CD4-positive, alpha-beta memory T cell (primary cell): ENCODE results near the gene FAM219B. TPM values are rescaled to one million over a fixed set of nuclear protein-coding genes. Genes with fewer than 3 reads are reported as not detected.

Source experiments
- CTCF ChIA-PET: fragments of 350-600 bp; sonication (Branson Sonifier 250); formaldehyde crosslinking; loops from one replicate; lab custom pipeline; 2021; ENCODE audit warnings: inconsistent platforms; ENCODE audit not compliant: partially characterized antibody; lab: Charles Lee
- POLR2A ChIA-PET: fragments of 350-600 bp; sonication (Branson Sonifier 250); formaldehyde crosslinking; loops from one replicate; lab custom pipeline; 2021; ENCODE audit not compliant: partially characterized antibody; lab: Charles Lee
- DNase-seq, 5 donors: peaks; one replicate each; pipeline versions ENCODE4 v3.0.0 to v3.0.0-alpha.2; 2020 to 2022; ENCODE audit warnings: mixed read lengths in 1 of 5
- H3K27ac ChIP-seq: one replicate; pipeline ENCODE4 v1.7.0; 2013; ENCODE audit warnings: low read depth, low read length
- H3K27me3 ChIP-seq: 2 replicates; pipeline ENCODE4 v1.7.0; 2013; ENCODE audit warnings: mild to moderate bottlenecking, low read length, moderate library complexity; ENCODE audit not compliant: insufficient read depth
- H3K36me3 ChIP-seq: 2 replicates; pipeline ENCODE4 v1.7.0; 2013; ENCODE audit warnings: mild to moderate bottlenecking, low read length, moderate library complexity; ENCODE audit not compliant: insufficient read depth
- H3K4me1 ChIP-seq: 2 replicates; pipeline ENCODE4 v1.7.0; 2013; ENCODE audit warnings: mild to moderate bottlenecking, low read length, moderate library complexity; ENCODE audit not compliant: insufficient read depth
- H3K4me3 ChIP-seq, 2 donors: one replicate each; pipeline ENCODE4 v1.7.0; 2013; ENCODE audit warnings: low read length in 2 of 2, mild to moderate bottlenecking in 1 of 2
- H3K9me3 ChIP-seq, 2 donors: one replicate each; pipeline ENCODE4 v1.7.0; 2013; ENCODE audit warnings: low read length in 2 of 2, control low read depth in 1 of 2; ENCODE audit not compliant: control insufficient read depth in 1 of 2
- H3K27ac Mint-ChIP-seq, 7 donors: one replicate each; pipeline ENCODE4 v1.8.0; 2020 to 2021; ENCODE audit warnings: mixed read lengths in 7 of 7, mild to moderate bottlenecking in 6 of 7, inconsistent platforms in 3 of 7, moderate library complexity in 3 of 7
- H3K27me3 Mint-ChIP-seq, 2 donors: one replicate each; pipeline ENCODE4 v1.8.0; 2020 to 2021; ENCODE audit warnings: mixed read lengths in 2 of 2
- H3K36me3 Mint-ChIP-seq, 2 donors: one replicate each; pipeline ENCODE4 v1.8.0; 2020 to 2021; ENCODE audit warnings: mixed read lengths in 2 of 2, inconsistent platforms in 1 of 2, mild to moderate bottlenecking in 1 of 2
- H3K4me1 Mint-ChIP-seq, 4 donors: one replicate each; pipeline ENCODE4 v1.8.0; 2020 to 2021; ENCODE audit warnings: mixed read lengths in 4 of 4, mild to moderate bottlenecking in 1 of 4
- H3K4me3 Mint-ChIP-seq, 8 donors: one replicate each; pipeline ENCODE4 v1.8.0; 2020 to 2021; ENCODE audit warnings: mixed read lengths in 8 of 8, mild to moderate bottlenecking in 7 of 8, moderate library complexity in 6 of 8, inconsistent platforms in 3 of 8
- H3K9me3 Mint-ChIP-seq, 8 donors: one replicate each; pipeline ENCODE4 v1.8.0; 2020 to 2021; ENCODE audit warnings: mixed read lengths in 8 of 8, mild to moderate bottlenecking in 5 of 8, inconsistent platforms in 3 of 8, moderate library complexity in 1 of 8
- intact Hi-C: fragments of 100-400 bp; cut with micrococcal nuclease; formaldehyde crosslinking; loops from one replicate; pipeline ENCODE4 v1.15.1; 2023
- polyA plus RNA-seq, 2 donors: library from polyadenylated mRNA; unstranded; fragments of 300-500 nt; fragmentation: Illumina TruSeq; gene quantifications; one replicate each; pipeline ENCODE4 v1.2.3, GENCODE V29; 2021
- total RNA-seq, 2 experiments: library from RNA; stranded (reverse); gene quantifications; one replicate each; pipeline ENCODE4 v1.2.3, GENCODE V29; 2021

The FAM219B gene
- total and polyA plus RNA-seq, 4 experiments from 2014 or later, result 17.4 to 117 (median 63.6) TPM

DNA sequence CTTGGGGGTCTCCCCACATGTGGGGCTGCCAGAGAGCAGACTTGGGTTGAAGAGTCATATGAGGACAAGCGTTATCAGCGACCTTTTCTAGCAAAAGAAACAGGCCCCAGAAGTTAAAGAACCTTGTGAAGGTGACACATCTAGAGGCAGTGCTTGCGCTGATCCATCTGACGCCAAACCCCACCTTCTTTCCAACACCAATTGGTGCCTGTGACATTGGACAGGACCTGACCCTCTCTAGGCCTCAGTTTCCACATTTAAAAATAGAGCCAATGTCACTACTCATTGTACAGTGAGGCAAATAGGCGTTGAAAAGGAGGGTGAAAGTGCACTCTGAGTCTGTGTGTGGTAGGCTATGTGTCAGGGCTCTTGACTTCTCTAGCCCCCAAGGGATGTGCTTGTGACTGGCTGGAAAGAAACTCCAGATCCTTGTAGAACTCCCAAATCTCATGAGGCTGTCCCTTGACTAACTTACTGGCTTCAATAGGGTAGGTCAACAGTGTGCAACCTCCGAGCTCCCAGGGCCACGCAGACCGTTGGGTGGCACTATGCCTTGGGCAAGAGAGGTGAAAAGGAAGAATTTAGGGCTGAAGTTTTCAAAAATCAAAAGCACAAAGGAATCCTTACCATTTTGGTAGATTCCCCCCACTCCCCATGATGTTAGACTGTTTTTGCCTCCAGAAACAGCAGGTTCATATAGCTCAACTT is 666 bp upstream of the FAM219B start:
- Histone ChIP-seq H3K9me3 (no peaks in the 10 kb centered on the region), H3K4me1 (peaks cover 26% of the 10 kb centered on the region), H3K27me3 (no peaks in the 10 kb centered on the region), H3K36me3 (peaks cover 15% of the 10 kb centered on the region), H3K27ac (peak overlapping the region; percentile 83), H3K4me3 (peak overlapping the region; percentile 61 to 94)
- Mint-ChIP-seq H3K27ac (peak overlapping the region; percentile 92 to 99 (median 98)), H3K36me3 (peaks cover 12 to 39% of the 10 kb centered on the region in 2 donors), H3K4me1 (peaks cover 21 to 44% (median 32%) of the 10 kb centered on the region in 4 donors), H3K4me3 (peak overlapping the region; percentile 96 to 100 (median 99)), H3K9me3 (no peaks in the 10 kb centered on the region), H3K27me3 (no peaks in the 10 kb centered on the region)
- intact Hi-C loops, result loop anchor here (5.0 kb wide), 1 partner anchor 45 kb away; no protein-coding TSS in a partner anchor
- no peak for DNase-seq
- POLR2A ChIA-PET, result interaction anchor here (0.8 to 10.8 kb wide), 19 partner anchors 11 to 292 kb away, joined by 3 to 155 read pairs (median 7); partner anchors contain the start of genes CLK3, COX5A, MPI and SCAMP2
- CTCF ChIA-PET, result interaction anchor here (0.6 to 10.4 kb wide), 19 partner anchors 10 to 137 kb away, joined by 3 to 136 read pairs (median 4); partner anchors contain the start of gene ULK3

DNA sequence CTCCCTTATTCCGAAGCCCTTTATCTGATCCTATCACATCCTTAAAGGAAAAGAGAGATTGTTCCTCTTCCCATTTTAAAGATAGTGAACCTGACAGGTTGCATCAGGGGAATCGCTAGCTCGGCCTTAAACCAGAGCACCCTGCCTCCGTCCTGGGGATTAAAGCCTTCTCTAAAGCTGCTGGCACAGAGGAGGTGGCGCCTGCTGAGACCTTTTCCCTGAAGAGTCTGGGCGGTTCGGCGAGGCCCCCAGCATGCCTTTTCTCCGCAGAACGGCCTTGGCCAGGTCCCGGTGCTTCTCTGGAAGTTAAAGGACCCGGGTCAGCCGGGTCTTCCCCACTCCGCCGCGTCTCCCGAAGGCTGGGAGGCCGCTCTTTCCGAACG is 593 bp downstream of the FAM219B start:
- H3K36me3 ChIP-seq, result peaks cover 26% of the 10 kb centered on the region
- POLR2A ChIA-PET, result interaction anchor here (0.6 to 10.8 kb wide), 30 partner anchors 12 to 546 kb away, joined by 3 to 155 read pairs (median 4); partner anchors contain the start of genes COX5A, CPLX3, CSK and MPI
- H3K9me3 ChIP-seq, result no peaks in the 10 kb centered on the region
- H3K4me1 Mint-ChIP-seq, result peaks cover 27 to 56% (median 43%) of the 10 kb centered on the region in 4 donors
- H3K27ac ChIP-seq, result peak overlapping the region; percentile 83
- CTCF ChIA-PET, result interaction anchor here (0.9 to 10.4 kb wide), 16 partner anchors 9 to 272 kb away, joined by 3 to 136 read pairs (median 5); partner anchors contain the start of gene ULK3
- intact Hi-C loops, result loop anchor here (1.0 to 5.0 kb wide), 5 partner anchors 16 to 61 kb away; partner anchors contain the start of genes COX5A, MPI and SCAMP2
- peaks cover 38% of the 10 kb centered on the region for H3K4me1 ChIP-seq
- peak overlapping the region; percentile 83 to 100 (median 98) for H3K4me3 Mint-ChIP-seq
- H3K27me3 Mint-ChIP-seq, result no peaks in the 10 kb centered on the region
- H3K9me3 Mint-ChIP-seq, result no peaks in the 10 kb centered on the region
- peak in 2 of 5 donors; percentile 21 to 23 for DNase-seq
- H3K36me3 Mint-ChIP-seq, result peaks cover 10 to 42% of the 10 kb centered on the region in 2 donors
- peak overlapping the region; percentile 61 to 94 for H3K4me3 ChIP-seq
- no peaks in the 10 kb centered on the region for H3K27me3 ChIP-seq
- H3K27ac Mint-ChIP-seq, result peak overlapping the region; percentile 90 to 94 (median 92)

DNA sequence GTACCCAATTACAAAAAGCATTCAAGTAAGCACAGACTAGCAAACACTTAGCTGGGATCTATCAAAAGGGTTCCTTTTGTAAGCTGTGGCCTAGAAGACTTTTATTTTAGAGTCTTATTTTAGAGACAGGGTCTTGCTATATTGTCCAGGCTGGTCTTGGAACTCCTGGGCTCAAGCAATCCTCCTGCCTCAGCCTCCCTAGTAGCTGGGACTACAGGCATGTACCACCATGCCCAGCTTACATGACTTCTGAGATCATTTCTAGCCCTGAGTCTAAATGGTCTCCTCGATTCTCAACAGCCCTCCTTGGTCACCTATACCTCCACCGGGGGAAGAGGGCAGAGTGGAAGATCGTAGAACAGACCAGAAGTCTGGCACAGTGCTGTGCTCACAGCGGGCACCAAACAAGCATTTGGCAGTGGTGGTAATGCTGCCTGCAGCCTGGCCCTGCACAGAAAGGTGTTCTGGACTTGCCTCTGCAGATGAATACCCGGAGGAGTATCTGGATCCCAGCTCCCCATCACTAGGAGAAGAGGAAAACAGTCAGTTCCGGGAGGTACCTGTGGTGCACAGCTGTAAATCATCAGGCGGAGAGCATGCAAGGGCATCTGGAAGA is 2.4 kb downstream of the FAM219B start:
- peak overlapping the region in 4 of 7 donors; percentile 68 to 93 (median 82) for H3K27ac Mint-ChIP-seq
- DNase-seq, result no peak
- Histone ChIP-seq H3K9me3 (no peaks in the 10 kb centered on the region), H3K27me3 (no peaks in the 10 kb centered on the region), H3K4me3 (no peak overlapping the region), H3K27ac (no peak overlapping the region), H3K4me1 (peaks cover 48% of the 10 kb centered on the region), H3K36me3 (peaks cover 39% of the 10 kb centered on the region)
- H3K27me3 Mint-ChIP-seq, result no peaks in the 10 kb centered on the region
- no peaks in the 10 kb centered on the region for H3K9me3 Mint-ChIP-seq
- peaks cover 30 to 62% (median 50%) of the 10 kb centered on the region in 4 donors for H3K4me1 Mint-ChIP-seq
- H3K36me3 Mint-ChIP-seq, result peaks cover 16 to 50% of the 10 kb centered on the region in 2 donors
- H3K4me3 Mint-ChIP-seq, result peak overlapping the region in 7 of 8 donors; percentile 23 to 99 (median 89)
- intact Hi-C loops, result no loop called here
- CTCF ChIA-PET, result interaction anchor here (0.6 to 10.4 kb wide), 15 partner anchors 11 to 265 kb away, joined by 3 to 136 read pairs (median 4); partner anchors contain the start of genes MPI, SCAMP2 and ULK3
- POLR2A ChIA-PET, result interaction anchor here (0.8 to 10.8 kb wide), 7 partner anchors 9 to 124 kb away, joined by 3 to 155 read pairs (median 3); partner anchors contain the start of genes COX5A, MPI and ULK3

DNA sequence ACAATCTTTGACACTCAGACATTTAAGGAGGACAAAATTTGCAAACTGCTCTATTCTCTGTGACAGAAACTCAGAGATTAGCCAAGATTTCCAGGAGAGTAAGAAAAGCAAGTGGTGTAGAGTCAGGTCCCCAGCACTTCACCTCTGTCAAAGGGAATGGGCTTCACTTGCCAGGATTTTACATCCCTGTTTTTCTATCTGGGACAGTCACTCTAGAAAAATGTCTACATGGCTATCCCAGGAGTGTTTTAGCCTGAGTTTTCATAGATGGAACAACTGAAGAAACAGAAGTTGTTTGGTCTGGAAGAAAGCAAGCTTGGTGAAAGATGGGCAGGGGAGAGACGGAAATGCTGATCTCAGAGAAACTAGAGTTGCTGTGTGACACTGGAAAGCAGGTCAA is 3.0 kb downstream of the FAM219B start:
- Mint-ChIP-seq H3K27me3 (no peaks in the 10 kb centered on the region), H3K4me3 (peak overlapping the region in 1 of 8 donors; percentile 23), H3K9me3 (no peaks in the 10 kb centered on the region), H3K27ac (peak overlapping the region in 6 of 7 donors; percentile 47 to 93 (median 70)), H3K36me3 (peaks cover 16 to 56% of the 10 kb centered on the region in 2 donors), H3K4me1 (peaks cover 30 to 59% (median 50%) of the 10 kb centered on the region in 4 donors)
- Histone ChIP-seq H3K36me3 (peaks cover 39% of the 10 kb centered on the region), H3K9me3 (no peaks in the 10 kb centered on the region), H3K4me1 (peaks cover 48% of the 10 kb centered on the region), H3K27me3 (no peaks in the 10 kb centered on the region), H3K4me3 (no peak overlapping the region), H3K27ac (no peak overlapping the region)
- intact Hi-C loops, result no loop called here
- no peak for DNase-seq
- ChIA-PET CTCF (interaction anchor here (0.7 to 10.4 kb wide), 16 partner anchors 10 to 268 kb away, joined by 3 to 136 read pairs (median 6); partner anchors contain the start of genes CSK, SCAMP2 and ULK3), POLR2A (interaction anchor here (0.8 to 10.8 kb wide), 7 partner anchors 10 to 132 kb away, joined by 3 to 155 read pairs (median 3); partner anchors contain the start of genes COX5A, MPI and ULK3)

DNA sequence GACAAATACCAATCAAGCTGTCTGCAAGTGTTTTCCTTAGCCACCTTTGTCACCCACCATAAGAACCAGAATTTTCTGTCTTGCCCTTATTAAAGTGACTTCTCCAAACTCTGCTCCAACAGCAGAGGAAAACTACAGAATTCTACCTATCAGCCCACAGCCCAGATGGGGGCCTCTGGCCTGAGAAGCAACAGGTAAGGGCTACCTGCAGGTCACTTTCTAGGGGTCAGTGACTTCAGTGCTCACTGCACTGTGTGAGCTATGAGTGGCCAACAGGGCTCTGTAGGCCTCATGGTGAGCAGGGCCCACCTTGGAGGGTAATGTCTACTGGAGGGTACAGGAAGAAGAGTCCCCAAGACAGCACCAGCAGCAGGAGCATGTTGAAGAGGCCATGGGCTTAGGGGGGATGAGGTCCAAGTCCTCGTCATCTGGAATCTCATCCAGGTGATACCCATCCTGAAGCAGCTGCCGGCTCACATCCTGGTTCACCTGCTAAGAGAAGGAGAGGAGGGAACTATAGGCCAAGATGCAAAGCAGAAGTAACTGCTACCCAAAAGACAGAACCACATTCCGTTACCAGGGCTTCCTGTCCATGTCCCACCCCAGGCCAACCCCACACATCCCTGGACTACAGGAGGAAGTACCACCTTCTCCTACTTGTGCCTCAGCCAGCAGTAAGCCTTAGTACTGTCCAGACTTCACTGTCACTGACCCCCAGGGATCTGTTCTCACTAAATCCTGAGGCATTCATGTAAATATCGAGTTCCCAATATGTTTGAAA is 4.2 kb downstream of the FAM219B start:
- Mint-ChIP-seq H3K27ac (peak overlapping the region; percentile 19 to 90 (median 77)), H3K4me1 (peaks cover 28 to 54% (median 46%) of the 10 kb centered on the region in 4 donors), H3K4me3 (no peak overlapping the region), H3K36me3 (peaks cover 16 to 57% of the 10 kb centered on the region in 2 donors), H3K27me3 (no peaks in the 10 kb centered on the region), H3K9me3 (no peaks in the 10 kb centered on the region)
- peaks cover 42% of the 10 kb centered on the region for H3K36me3 ChIP-seq
- intact Hi-C loops, result no loop called here
- H3K27me3 ChIP-seq, result no peaks in the 10 kb centered on the region
- DNase-seq, result no peak
- no peak overlapping the region for H3K27ac ChIP-seq
- ChIA-PET POLR2A (interaction anchor here (0.5 to 10.8 kb wide), 19 partner anchors 9 to 362 kb away, joined by 3 to 155 read pairs (median 10); partner anchors contain the start of genes COX5A, MPI, SCAMP2 and ULK3), CTCF (interaction anchor here (0.6 to 10.4 kb wide), 49 partner anchors 9 to 270 kb away, joined by 3 to 136 read pairs (median 7); partner anchors contain the start of genes COX5A, CPLX3, CSK and MPI)
- H3K9me3 ChIP-seq, result no peaks in the 10 kb centered on the region
- H3K4me1 ChIP-seq, result peaks cover 43% of the 10 kb centered on the region
- no peak overlapping the region for H3K4me3 ChIP-seq

DNA sequence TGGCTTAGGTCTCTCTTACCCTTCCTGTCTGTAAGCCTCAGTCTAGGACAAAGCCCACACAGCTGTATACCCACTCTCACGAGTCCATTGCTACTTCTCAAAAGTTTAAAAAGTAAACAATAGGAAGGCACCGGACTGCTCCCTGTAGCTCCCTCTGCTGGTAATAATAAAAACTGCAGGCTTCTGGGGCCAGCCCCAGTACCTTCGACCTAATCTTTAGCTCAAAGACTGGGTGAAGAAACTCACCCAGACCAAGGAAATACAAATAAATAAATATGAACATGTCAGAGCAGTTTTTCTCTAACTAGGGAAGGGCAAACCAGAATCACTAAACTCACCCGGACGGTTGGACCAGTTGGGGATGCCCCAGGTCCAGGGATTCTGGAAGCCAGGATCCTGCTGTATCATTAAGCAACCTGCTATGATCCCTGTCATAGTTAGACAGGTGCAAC is 5.0 kb downstream of the FAM219B start:
- intact Hi-C loops, result loop anchor here (1.0 kb wide), 5 partner anchors 8 to 266 kb away; partner anchors contain the start of gene SCAMP2
- H3K27me3 ChIP-seq, result no peaks in the 10 kb centered on the region
- H3K27me3 Mint-ChIP-seq, result no peaks in the 10 kb centered on the region
- H3K36me3 ChIP-seq, result peaks cover 51% of the 10 kb centered on the region
- peak overlapping the region in 1 of 8 donors; percentile 35 for H3K4me3 Mint-ChIP-seq
- peaks cover 16 to 57% of the 10 kb centered on the region in 2 donors for H3K36me3 Mint-ChIP-seq
- peak; percentile 53 to 73 (median 70) for DNase-seq
- peaks cover 37% of the 10 kb centered on the region for H3K4me1 ChIP-seq
- no peaks in the 10 kb centered on the region for H3K9me3 Mint-ChIP-seq
- no peaks in the 10 kb centered on the region for H3K9me3 ChIP-seq
- H3K27ac Mint-ChIP-seq, result peak overlapping the region; percentile 55 to 91 (median 75)
- no peak overlapping the region for H3K4me3 ChIP-seq
- H3K27ac ChIP-seq, result peak overlapping the region; percentile 39
- ChIA-PET CTCF (interaction anchor here (0.6 to 10.4 kb wide), 52 partner anchors 8 to 269 kb away, joined by 3 to 136 read pairs (median 7); partner anchors contain the start of genes COX5A, CPLX3, CSK and MPI), POLR2A (interaction anchor here (0.5 to 10.8 kb wide), 24 partner anchors 8 to 361 kb away, joined by 3 to 155 read pairs (median 4); partner anchors contain the start of genes COX5A, MPI, SCAMP2 and ULK3)
- H3K4me1 Mint-ChIP-seq, result peaks cover 25 to 46% (median 39%) of the 10 kb centered on the region in 4 donors
